Hematopoietic multipotent progenitor cell treated with erythropoietin and hydrocortisone succinate and interleukin-3 and kit ligand, for 6 days (in vitro differentiated cells): ENCODE results near the gene ANP32A.
A peak's percentile ranks its signal among the peaks of the same experiment; 100 is the strongest.
"Not testable (repeated sequence)": the region's sequence is repeated elsewhere in the genome, so short reads cannot be mapped to it uniquely, and the experiment has no call there.

ENCODE experiments used
- DNase-seq: peaks from one replicate; pipeline ENCODE4 v3.0.0-alpha.2; 2015

ANP32A gene

GRCh38 chr15:68781766-68782588 is 38.7 kb downstream of the ANP32A start:
- peak; percentile 81 for DNase-seq

GRCh38 chr15:68781217-68781616 is 39.5 kb downstream of the ANP32A start:
- DNase-seq: no peak

- no peak for DNase-seq
Observed at GRCh38 chr15:68778876-68779275, 41.8 kb downstream of the ANP32A start.

GRCh38 chr15:68776477-68777270 is 44.0 kb downstream of the ANP32A start:
- no peak for DNase-seq

DNA sequence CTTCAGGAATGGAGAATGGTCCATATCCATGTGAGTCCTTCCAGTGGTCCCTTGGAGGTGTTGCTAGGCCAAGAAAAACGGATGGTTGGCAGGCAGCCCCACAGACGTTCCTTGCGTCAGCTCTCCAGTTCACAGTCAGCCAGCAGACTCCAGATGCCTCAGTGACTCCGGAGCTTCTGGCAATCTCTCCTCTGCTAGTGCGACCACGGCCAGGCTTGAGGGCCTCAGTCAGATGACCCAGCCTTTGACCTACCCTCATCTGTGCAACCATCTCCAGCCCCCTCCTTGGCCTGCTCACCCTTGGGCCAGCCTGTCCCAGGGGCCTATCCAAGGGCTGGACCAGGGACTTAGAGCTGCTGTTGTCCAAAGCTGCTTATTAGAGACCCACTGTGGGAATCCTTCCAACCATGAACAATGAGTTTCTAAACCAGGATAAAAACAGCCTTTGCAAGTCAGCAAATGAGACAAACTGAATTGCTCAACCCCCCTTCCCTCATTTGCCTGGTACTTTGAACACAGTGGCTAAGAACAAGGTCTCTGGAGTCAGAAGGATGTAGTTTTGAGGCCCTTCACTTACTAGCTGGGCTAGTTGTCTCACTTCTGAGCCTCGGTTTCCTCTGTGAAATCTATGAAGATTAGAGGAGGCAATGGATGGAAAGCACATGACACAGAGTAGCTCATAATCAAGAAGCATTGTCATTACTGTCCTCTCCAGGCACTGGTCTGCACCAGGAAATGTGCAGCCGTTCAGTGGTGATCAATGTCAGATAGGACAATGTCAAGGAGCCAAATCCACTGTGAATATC is 44.8 kb downstream of the ANP32A start:
- no peak for DNase-seq

GRCh38 chr15:68775236-68775577 is 45.5 kb downstream of the ANP32A start:
- DNase-seq: no peak

DNA sequence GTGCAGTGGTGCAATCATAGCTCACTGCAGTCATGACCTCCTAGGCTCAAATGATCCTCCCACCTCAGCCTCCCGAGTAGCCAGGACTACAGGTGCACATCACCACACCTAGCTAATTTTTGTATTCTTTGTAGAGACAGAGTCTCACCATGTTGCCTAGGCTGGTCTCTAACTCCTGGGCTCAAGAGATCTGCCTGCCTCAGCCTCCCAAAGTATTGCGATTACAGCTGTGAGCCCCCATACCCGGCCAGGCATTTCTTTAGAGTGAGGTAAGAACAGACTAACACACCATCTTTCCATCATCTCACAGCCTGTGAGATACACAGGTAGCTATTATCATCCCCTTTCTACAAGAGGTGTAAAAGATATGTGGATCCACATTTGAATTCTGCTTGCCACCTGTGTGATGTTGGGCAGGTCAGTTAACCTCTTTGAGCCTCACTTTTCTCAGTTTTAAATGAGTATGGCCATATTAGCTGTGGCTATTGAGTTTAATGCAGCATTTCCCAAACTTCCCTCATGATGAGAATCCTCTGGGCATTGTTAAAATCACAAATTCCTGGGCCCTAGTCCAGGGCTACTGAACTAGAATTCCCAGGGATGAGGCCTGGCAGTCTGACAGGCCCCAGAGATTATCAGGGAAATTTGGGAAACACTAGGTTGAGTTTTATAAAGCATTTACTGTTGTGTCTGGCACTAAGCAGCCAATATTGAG is 46.0 kb downstream of the ANP32A start:
- DNase-seq: no peak

GRCh38 chr15:68774120-68774519 is 46.6 kb downstream of the ANP32A start:
- no peak for DNase-seq

- no peak for DNase-seq
Observed at GRCh38 chr15:68773036-68773435, 47.7 kb downstream of the ANP32A start.

GRCh38 chr15:68770216-68770615 is 50.5 kb downstream of the ANP32A start:
- no peak for DNase-seq

DNA sequence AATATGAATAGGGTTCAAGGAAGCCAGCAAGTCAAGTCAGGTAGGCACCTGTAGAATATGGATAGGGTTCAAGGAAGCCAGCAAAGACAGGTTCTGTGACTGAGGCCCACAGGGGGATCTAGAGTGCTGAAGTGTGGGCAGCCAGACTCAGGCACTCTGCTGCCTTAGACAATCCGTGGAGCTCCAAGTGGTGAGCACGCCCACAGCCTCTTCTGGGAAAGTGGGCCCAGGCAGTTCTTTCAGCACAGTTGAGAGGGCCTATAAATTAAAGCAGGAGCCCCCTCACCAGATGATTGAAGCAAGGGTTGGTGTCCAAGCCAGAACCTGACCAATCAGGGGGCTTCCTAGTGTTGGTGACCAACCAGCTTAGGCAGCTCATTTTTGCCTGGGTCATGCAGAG is 51.0 kb downstream of the ANP32A start:
- DNase-seq: no peak

DNA sequence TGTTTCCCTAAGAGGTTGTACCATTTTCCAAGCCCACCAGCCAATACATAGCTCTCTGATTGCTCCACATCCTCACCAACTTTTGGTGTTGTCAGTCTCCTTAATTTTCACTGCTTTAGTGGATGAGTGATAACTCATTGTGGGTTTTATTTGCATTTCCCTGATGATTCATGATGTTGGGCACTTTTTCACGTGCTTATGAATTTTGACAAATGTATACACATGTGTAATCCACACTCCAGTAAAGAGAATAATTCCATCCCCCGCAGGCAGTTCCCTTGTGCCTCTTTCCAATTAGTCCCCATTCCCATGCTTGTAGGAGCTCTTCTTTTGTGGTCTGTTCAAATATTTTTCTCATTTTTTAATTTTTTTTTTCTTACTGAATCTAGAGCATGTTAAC is 52.4 kb downstream of the ANP32A start:
- DNase-seq: no peak

DNA sequence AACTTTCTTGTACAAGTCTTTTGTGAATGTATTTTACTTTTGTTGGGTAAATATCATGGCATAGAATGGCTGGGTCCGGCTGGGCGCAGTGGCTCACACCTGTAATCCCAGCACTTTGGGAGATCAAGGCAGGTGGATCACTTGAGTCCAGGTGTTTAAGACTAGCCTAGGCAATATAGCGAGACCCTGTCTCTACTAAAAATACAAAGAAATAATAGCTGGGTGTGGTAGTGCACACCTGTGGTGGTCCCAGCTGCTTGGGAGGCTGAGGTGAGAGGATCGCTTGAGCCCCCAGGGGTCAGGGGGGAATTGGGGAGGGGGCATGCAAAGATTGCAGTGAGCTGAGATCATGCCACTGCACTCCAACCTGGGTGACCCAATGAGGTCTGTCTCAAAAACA is 52.9 kb downstream of the ANP32A start:
- DNase-seq: no peak

DNA sequence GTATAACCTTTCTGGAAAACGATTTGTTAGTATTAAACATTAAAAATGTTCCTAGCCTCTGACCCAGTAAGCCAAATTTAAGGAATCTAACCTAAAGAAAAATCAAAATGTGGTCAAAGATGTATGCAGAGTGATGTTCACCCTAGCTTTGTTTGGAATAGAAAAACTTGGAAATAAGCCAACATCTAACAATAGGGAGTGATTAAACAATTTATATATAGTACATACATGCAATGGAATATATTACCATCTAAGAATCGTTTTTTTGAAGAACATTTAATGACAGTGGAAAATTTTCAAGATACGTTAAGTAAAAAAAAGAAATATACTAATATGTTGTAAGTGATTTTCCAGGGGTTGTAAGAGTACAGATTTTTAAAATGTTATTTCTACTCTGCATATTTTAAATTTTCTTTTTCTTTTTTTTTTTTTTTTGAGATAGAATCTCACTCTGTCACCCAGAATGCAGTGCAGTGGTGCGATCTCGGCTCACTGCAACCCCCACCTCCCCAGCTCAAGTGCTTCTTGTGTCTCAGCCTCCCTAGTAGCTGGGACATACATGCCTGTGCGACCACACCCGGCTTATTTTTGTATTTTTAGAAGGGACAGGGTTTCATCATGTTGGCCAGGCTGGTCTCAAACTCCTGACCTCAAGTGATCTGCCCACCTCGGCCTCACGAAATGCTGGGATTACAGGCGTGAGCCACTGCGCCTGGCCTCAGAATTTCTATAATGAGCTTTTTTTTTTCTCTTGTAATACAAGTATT is 54.9 kb downstream of the ANP32A start:
- no peak for DNase-seq

GRCh38 chr15:68764090-68764489 is 56.6 kb downstream of the ANP32A start:
- DNase-seq: no peak

DNA sequence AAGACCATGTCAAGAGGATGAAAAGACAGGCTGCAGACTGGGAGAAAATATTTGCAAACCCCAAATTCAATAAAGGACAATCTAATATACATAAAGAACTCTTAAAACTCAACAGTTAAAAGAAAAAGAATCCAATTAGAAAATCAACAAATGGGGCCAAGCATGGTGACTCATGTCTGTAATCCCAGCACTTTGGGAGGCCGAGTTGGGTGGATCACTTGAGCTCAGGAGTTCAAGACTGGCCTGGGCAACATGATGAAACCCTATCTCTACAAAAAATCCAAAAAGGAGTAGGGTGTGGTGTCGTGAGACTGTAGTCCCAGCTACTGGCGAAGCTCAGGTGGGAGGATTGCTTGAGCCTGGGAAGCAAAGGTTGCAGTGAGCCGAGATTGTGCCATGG is 57.6 kb downstream of the ANP32A start:
- DNase-seq: no peak

DNA sequence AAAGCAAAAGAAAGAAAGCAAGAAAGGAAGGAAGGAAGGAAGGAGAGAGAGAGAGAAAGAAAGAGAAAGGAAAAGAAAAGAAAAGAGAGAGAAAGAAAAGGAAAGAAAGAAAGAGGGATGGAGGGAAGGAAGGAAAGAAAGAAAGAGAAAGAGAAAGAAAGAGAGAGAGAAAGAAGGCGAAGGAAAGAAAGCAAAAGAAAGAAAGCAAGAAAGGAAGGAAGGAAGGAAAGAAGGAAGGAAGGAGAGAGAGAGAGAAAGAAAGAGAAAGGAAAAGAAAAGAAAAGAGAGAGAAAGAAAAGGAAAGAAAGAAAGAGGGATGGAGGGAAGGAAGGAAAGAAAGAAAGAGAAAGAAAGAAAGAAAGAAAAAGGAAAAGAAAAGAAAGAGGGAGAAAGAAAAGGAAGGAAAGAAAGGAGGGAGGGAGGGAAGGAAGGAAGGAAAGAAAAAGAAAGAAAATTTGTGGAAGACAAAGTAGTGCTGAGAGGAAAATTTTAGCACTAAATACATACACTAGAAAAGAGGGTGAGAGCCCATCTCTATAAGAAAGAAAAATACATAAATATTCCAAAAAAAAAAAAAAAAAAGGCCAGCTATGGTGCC is 60.6 kb downstream of the ANP32A start:
- DNase-seq: not testable (repeated sequence)

DNA sequence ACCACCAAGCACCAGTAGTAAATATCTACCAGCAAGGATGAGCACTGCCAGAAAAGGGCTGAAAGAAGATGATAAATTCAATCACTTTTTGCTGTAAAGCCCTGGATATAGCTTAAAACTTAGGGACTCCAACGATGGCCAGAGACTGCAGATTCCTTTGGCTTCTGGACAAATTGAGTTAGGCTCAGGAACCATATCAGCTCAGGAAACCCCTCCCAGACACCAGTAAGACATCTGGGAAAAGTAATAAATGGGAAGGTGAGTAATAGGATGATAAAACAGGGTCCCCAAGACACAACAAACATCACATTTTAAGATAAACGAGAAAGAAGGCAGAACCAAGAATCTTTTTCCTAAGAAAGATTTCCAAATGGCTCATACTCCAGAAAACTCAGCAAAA is 65.0 kb downstream of the ANP32A start:
- DNase-seq: no peak

DNA sequence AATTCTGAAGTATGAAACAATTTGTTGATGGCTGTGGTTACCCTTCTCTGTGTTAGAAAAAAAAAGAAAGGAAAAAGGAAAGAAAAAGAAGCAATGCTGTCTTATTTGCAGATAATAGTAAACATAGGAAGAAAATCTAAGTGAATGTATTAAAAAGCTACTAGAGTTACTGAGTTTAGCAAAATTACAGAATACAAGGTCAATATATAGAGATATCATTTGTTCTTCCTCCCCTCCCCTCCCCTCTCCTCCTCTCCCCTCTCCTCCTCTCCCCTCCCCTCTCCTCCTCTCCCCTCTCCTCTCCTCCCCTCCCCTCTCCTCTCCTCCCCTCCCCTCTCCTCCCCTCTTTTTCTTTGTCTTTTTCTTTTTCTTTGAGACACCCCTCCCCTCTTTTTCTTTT is 69.1 kb downstream of the ANP32A start:
- no peak for DNase-seq

- DNase-seq: no peak
Observed at GRCh38 chr15:68749793-68750192, 70.9 kb downstream of the ANP32A start.

DNA sequence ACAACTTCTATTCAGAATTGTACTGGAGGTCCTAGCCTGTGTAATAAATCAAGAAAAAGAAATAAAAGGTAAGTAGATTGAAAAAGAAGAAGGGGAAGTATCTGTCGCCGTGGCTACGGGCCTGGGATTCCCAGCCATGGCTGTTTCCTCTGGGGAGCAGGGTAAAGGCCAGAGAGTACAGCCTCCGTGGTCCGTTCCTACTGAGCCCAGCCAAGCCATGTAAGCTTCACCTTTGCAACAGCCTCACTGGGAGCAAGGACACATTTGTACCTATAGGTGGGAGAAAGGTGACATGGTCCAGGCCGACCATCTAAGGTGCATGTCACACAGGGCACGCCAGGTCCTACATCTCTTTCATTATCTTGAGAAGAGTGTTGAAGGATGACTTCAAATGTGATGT is 71.3 kb downstream of the ANP32A start:
- no peak for DNase-seq

DNA sequence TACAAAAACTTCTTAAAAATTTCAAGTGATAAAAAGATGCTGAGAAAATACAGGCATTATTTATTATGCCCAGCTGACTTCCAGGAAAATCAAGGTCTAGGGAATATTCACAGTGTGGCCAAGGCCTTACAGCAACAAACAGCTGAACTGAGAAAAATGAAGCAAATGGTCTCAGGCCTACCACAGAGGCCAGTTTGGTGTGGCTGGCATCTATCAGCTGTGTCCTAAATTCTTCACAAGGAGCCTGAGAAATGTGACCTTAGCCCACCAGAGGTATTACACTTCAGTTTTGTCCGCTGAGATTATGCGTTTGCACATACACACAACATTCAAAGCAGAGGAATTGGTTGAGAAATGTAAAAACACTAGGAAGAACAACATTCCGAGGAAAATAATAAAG is 77.4 kb downstream of the ANP32A start:
- DNase-seq: no peak
